Cardiac muscle cell (in vitro differentiated cells and primary cell): ENCODE results near the gene KIF18B. TPM values are rescaled to one million over a fixed set of nuclear protein-coding genes. Genes with fewer than 3 reads are reported as not detected.

Experiments
- DNase-seq, 2 donors: peaks; one replicate each; pipeline versions ENCODE4 v3.0.0 to v3.0.0-alpha.2; 2010 to 2017; ENCODE audit warnings: low read depth in 1 of 2, low spot score in 1 of 2
- H3K27ac ChIP-seq: fragments of 200-600 bp; sonication (generic); 2 replicates; pipeline ENCODE4 v1.5.1; 2016
- H3K27me3 ChIP-seq: fragments of 200-600 bp; sonication (generic); 2 replicates; pipeline ENCODE4 v1.6.0; 2016; ENCODE audit warnings: control low read depth
- H3K36me3 ChIP-seq: fragments of 200-600 bp; sonication (generic); 2 replicates; pipeline ENCODE4 v1.5.1; 2016; ENCODE audit warnings: control low read depth
- H3K4me1 ChIP-seq: fragments of 200-600 bp; sonication (generic); 2 replicates; pipeline ENCODE4 v1.8.1; 2017; ENCODE audit warnings: low read depth, mild to moderate bottlenecking, mixed run types
- H3K4me3 ChIP-seq: fragments of 200-600 bp; sonication (generic); 2 replicates; pipeline ENCODE4 v1.5.1; 2016; ENCODE audit warnings: mild to moderate bottlenecking
- H3K9me3 ChIP-seq: fragments of 200-600 bp; sonication (generic); 2 replicates; pipeline ENCODE4 v1.5.1; 2017; ENCODE audit warnings: low read depth, mild to moderate bottlenecking, control low read depth
- CTCF ChIP-seq: IDR thresholded peaks from 2 replicates; pipeline ENCODE4 v1.5.1; 2012; ENCODE audit warnings: low read depth, mild to moderate bottlenecking, low read length
- polyA plus RNA-seq: library from polyadenylated mRNA; unstranded; fragments of >200 nt; fragmentation: Nextera tagmentation; extraction: Ambion mirVana; gene quantifications from 2 replicates; pipeline ENCODE4 v1.2.1, GENCODE V29; 2016
- total RNA-seq: library from RNA; depleted of rRNA; stranded (reverse); fragments of >200 nt; gene quantifications from 2 replicates; pipeline ENCODE4 v1.2.3, GENCODE V29; 2016

Gene KIF18B
- total and polyA plus RNA-seq, 2 experiments from 2014 or later, result 4.1 to 21.1 TPM

GRCh38 chr17:44965481-44966234 is 18.1 kb upstream of the KIF18B start:
- no peaks in the 10 kb centered on the region for H3K9me3 ChIP-seq
- H3K4me1 ChIP-seq, result peaks cover 10% of the 10 kb centered on the region
- TF ChIP-seq CTCF, result peak; percentile 2
- no peak for DNase-seq
- peaks cover 32% of the 10 kb centered on the region for H3K27me3 ChIP-seq
- H3K27ac ChIP-seq, result no peak overlapping the region
- no peak overlapping the region for H3K4me3 ChIP-seq
- H3K36me3 ChIP-seq, result no peaks in the 10 kb centered on the region

GRCh38 chr17:44961921-44962350 is 14.4 kb upstream of the KIF18B start:
- Histone ChIP-seq H3K9me3 (no peaks in the 10 kb centered on the region), H3K4me3 (no peak overlapping the region), H3K4me1 (no peaks in the 10 kb centered on the region), H3K36me3 (no peaks in the 10 kb centered on the region), H3K27me3 (peaks cover 22% of the 10 kb centered on the region), H3K27ac (no peak overlapping the region)
- no peak for TF ChIP-seq CTCF
- DNase-seq, result peak in 1 of 2 donors; percentile 42

GRCh38 chr17:44960691-44961090 is 13.1 kb upstream of the KIF18B start:
- TF ChIP-seq CTCF, result no peak
- Histone ChIP-seq H3K27ac (no peak overlapping the region), H3K4me3 (no peak overlapping the region), H3K9me3 (no peaks in the 10 kb centered on the region), H3K27me3 (peaks cover 9% of the 10 kb centered on the region), H3K36me3 (no peaks in the 10 kb centered on the region), H3K4me1 (no peaks in the 10 kb centered on the region)
- no peak for DNase-seq

- Histone ChIP-seq H3K27ac (no peak overlapping the region), H3K36me3 (no peaks in the 10 kb centered on the region), H3K27me3 (peaks cover 3% of the 10 kb centered on the region), H3K9me3 (no peaks in the 10 kb centered on the region), H3K4me1 (no peaks in the 10 kb centered on the region), H3K4me3 (no peak overlapping the region)
- DNase-seq, result no peak
- TF ChIP-seq CTCF, result no peak
These were observed 12.4 kb upstream of the KIF18B start for GRCh38 chr17:44959821-44960531.

- H3K9me3 ChIP-seq, result no peaks in the 10 kb centered on the region
- DNase-seq, result no peak
- no peaks in the 10 kb centered on the region for H3K27me3 ChIP-seq
- TF ChIP-seq CTCF, result no peak
- no peaks in the 10 kb centered on the region for H3K4me1 ChIP-seq
- no peak overlapping the region for H3K27ac ChIP-seq
- no peaks in the 10 kb centered on the region for H3K36me3 ChIP-seq
- no peak overlapping the region for H3K4me3 ChIP-seq
These were observed 9.7 kb upstream of the KIF18B start for GRCh38 chr17:44956998-44957981.
